Measurements from ENCODE around the gene PANK3. TPM values are rescaled to one million over a fixed set of nuclear protein-coding genes. Genes with fewer than 3 reads are reported as not detected.

PANK3 gene
- total RNA-seq = 10 to 100 TPM; 25.8 to 44.2 (median 34.5) TPM

GRCh38 chr5:168578538-168579487, at the start of gene PANK3:
Gene PANK3 (minus strand): TSS chr5:168579368. CDS start chr5:168579283, 85 bp downstream.
- TF ChIP-seq CTCF (IDR thresholded peaks at IDR 0.05; ENCODE audit: low read depth) = no peak

- no peak for TF ChIP-seq CTCF (IDR thresholded peaks at IDR 0.05; ENCODE audit: low read depth)
These were observed 45.7 kb upstream of the PANK3 start for GRCh38 chr5:168624850-168625364.

GRCh38 chr5:168620807-168621206, 41.6 kb upstream of the PANK3 start:
- TF ChIP-seq CTCF (IDR thresholded peaks at IDR 0.05; ENCODE audit: low read depth) = no peak

- no peak for TF ChIP-seq CTCF (IDR thresholded peaks at IDR 0.05; ENCODE audit: low read depth)
These were observed 35.5 kb upstream of the PANK3 start for GRCh38 chr5:168614661-168615060.

GRCh38 chr5:168613996-168614395, 34.8 kb upstream of the PANK3 start:
- no peak for TF ChIP-seq CTCF (IDR thresholded peaks at IDR 0.05; ENCODE audit: low read depth)

- no peak for TF ChIP-seq CTCF (IDR thresholded peaks at IDR 0.05; ENCODE audit: low read depth)
These were observed 34.2 kb upstream of the PANK3 start for GRCh38 chr5:168613396-168613795.

- TF ChIP-seq CTCF (IDR thresholded peaks at IDR 0.05; ENCODE audit: low read depth) = no peak
These were observed 33.8 kb upstream of the PANK3 start for GRCh38 chr5:168612996-168613395.
